ENCODE results near the gene FGGY.

FGGY gene

DNA sequence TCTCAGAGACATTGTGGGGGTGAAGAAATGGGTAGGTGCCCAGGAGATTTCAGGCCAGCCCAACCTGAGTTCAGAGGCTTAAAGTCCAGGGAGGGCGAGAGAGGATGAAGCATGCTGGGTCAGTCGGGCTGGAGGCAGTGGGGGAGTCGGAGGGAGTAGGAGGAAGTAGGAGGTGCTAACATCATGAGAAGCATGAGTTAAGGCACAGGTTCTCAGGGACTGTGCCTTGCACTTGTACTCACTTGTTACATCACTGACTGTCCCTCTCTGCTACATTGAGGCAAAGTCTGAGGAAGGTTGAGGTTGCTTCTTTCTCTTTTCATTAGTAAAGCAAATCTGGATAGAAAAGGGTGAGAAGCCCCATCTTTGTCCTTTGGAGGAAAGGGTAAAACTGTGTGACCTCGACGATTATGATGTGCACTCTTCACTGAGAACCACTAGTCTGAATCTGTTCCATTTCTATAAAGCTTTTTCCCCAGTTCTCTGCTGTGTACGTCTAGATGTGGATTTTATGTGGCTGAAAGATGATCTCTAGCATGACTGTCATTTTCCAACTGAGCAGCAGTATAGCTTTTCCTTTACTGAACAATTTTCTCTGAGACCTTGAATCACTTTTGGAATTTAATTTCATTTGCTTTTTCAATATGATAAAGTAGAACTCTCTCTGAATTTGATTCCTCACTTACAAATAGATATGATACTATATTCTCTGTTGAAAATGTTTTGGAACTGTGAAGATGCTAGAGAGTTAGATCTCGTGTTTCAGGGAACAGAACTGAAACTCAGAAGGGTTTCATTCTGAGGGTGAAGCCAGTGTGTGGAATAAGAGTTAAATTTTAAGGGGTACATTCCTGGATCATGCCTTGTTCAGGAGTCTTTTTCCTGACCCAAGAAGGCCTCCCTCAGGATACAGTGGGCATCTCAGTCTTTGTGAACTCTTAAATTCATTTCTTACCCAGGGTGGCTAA, 94.6 kb downstream of the FGGY start:
- no peak for DNase-seq

DNA sequence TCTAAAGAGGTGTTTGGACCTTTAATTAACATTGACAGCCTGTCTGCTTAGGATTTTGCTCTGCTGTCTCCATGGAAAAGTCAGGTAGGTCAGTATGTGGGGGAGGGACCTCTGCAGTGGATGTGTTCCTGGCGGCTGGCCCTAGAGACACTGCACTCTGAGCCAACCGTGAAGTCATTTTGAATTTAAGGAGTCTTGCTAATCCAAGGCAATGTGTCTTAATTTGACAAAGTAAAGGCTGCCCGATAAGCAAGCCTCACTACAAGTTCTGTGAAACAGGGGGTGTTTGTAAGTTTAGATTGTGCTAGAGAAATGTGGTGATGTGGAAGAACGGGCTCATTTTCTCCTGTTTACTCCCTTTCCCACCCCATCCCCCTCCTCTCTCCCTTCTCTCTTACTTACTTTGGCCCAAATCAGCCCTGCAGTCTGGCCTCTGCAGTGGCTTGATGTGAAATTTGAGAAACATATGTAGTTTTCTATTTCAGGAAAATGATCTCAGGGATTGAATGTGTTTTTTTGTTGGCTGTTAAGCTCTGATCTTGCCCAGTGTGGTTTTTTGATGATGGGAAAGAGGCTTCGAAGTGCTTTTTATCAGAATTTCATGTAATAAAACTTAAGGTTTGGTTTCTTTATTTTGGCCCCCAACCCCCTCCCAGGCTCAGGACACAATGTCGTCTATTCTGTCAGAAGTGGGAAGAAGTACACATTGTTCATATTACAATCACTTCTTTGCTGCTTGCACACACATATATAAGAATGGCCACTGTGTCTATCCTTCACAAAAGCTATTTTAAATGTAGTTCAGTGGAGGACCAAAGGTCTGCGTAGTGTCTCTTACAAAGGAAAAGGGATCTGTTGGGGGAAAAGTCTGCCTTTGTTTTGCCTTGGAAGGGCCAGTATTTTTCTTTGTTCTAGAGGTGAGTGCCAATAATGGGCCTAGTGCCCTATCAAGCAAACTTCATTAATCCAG, 96.6 kb downstream of the FGGY start:
- no peak for DNase-seq

DNA sequence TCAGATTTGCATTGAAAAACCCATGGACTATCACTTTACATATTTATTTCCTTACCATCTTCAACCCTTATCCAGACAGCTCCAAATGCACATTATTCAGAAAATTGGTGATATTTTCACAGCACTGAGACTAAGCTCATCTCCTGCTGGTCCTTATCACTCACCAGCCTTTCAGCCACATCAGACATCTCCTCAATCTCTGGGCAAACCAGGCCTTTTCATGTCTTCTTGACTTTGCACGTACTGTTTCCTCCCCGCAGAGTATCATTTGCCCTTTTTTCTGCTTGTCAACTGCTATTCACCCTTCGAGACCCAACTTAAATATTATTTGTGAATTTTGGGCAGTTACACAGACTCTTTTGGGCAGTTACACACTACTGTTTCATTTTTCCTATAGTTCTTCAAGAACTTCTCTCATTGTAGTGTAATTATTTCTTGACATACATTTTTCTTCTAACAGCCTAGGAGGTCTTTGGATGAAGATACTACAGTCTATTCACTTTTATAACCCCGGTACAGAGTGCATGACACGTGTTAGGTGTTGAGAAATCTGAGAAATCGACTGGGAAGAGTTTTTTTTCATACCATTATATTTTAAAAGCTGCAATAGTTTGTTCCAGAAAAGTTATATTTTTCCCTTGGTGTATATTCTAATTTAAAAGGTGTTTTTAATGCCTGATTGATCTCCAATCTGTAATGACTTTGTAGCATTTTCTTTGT, 98.0 kb downstream of the FGGY start:
- DNase-seq, result no peak

DNA sequence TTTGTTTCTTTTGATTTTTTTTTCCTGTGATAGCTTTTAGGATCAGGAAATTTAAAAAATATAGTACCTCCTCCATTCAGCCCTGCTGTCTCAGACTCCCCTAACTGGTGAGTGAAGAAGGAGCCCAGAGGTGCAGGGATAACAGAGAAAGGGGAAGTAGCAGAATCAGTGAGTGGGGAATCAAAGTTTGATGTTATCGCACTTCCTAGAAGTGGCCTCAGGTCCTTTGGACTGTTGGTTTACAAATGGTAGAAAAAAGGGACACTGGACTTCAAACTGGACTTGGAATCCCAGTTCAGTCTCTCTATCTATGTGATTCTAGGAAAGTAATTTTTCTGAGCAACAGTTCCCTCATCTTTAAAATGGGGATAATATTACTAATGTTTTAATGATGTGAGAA, 99.5 kb downstream of the FGGY start:
- no peak for DNase-seq

DNA sequence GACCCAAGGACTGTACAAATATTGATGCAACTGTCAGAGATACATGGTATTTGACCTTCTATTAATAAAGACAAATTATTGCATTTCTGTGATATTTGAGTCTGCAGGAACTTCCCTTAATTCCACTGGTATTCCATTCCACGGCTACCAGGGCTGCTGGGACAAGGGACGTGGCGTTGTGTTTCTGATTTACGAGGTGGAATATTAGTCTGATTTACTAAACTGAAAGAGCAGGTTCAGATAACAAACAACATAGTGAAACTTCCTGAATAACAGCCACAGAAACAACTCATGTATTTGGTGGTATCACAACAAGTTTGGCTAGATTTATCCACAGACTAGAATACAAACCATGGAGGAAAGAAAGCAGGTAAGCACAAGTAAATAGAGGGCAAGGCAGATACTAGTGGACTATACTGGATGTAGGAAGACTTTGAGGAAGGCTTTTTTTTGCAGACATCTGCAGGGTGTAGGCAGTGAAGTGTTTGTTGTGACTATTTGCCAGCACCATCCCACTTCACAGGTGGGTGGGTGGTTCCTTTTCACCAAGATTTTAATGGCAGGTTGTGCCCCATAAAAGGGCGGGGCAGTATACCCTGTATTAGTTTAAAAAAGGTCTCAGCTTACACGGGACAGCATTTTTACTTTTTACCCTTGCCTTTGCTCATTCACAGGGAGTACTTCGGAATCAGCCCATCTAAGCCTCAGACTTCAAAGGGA, 100.4 kb downstream of the FGGY start:
- no peak for DNase-seq

DNA sequence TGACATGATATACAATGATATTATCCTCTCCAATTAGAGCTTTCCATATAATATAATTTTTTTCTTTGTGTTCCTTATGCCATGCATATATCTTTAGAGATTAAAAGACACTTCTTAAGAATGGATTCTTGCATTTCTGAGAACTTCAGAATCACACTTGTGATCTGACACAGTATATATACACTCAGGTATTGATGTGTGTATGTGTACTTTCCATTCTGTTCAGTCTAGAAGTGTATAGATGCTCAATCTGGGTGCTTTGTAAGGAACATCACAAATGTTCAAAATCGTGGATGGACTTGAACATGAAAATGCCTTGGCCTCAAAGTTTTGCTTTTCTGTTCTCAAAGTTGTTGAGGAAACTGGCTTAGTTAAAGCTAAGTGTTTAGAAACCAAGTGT, 102.7 kb downstream of the FGGY start:
- no peak for DNase-seq

DNA sequence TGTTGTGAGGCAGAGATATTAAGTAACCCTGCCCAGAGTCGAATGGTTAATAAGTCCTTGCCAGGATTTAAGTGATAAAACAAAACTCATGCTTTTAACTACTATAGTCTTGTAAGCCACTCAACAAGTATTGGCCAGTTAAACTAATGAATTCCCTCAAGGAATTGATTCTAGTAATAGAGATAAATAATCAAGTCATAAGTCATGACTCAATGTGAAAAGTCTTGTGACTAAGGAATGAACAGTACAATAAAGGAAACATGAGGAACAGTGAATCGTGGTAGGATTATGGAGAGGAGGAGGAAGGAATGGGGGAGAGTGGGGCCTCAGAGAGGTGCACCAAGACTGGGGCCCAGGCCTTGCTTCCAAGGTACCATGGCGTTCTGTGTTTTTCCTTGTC, 104.7 kb downstream of the FGGY start:
- DNase-seq, result no peak

DNA sequence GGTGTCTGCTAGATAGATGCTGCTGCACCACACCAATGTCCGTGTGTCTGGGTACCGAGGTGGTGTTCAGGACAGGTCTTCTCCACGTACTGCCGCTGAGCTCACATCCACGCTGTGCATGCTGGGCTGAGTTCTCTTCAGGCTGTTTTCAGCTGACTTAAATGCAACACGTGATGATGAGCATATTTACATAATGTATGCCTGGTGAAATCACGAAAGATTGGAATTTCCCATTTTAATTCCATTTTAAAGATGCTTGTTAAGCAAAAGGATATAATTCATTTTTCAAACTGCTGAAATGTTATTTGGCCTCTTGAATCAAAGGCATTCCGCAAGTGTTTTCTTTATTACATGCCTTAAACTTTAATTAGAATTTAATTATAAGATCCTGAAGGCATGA, 107.9 kb downstream of the FGGY start:
- no peak for DNase-seq

DNA sequence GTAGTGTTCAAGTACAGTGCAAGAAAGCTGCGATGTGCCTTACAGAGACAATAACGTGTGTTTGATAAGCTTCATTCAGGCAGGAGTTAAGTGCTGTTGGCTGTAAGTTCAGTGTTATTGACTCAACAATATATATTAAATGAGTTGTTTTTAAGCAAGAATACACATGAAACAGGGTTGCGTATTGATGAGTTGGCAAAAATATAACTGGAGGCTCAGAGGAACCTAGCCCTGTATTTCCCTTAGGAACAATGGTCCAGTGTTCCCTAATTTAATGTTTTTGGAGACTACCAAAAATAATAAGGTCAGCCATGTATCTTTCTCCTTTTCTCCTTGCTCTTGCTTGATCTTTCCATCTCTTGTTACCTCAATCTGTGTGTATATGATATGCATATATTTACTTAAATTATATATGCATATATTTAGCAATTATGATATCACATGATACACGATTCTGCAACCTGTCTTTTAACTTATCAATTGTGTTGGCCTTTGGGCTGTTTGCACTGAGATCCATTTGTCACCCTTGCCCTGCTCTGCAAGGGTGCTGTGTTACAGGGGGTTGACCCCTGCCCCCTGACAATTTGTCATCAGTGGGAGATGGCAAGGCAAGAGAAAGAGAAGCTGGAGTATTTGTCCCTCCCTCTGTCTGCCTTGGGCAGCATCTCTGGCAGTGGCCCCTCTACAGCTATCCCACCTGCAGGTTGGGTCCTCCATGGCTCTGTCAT, 109.7 kb downstream of the FGGY start:
- DNase-seq, result no peak

DNA sequence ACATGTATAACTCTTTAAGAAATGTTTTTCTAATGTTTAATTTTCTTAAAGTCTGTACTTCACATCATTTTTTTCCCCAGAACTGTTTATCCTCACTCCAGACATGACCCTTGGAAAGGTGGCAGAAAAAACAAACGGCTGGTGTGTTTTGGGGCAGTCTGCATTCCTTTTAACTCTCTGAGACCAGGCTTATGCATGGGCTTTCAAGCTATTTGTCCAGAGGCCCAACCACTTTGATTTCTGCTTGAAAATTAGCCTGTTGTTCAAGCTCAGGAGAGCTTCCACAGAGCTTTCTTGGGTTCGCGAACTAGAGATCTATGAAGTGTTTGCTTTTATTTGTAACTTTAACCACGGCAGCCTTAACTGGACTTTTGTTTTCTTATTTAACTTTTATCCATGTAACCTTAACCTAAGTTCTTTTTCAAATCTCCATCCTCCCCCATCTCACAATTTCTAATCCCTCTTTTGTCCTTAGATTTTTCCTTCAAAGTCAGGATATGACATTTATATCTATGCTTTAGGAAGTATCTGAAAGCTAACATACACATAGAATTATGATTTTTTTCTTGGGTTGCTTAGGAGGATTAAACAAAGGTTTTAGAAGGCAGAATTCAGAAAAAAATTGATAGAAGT, 111.8 kb downstream of the FGGY start:
- DNase-seq, result no peak

DNA sequence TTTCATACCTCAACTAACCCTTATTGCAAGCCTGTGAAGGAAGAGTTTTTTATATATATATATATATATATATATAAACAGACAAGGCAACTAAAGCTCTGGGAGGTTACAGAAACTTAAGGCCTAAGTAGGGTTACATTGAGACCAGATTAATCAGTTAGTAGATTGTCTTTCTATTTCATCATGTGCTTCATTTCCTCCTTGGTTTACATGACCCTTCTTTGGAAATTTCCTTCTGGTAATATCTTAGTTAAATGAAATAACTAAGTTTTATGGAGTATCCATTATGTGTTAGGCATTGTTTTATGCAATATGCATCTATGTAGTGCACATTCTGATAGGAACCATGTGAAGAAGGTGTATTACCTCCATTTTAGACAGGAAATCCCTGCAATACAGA, 112.7 kb downstream of the FGGY start:
- no peak for DNase-seq

DNA sequence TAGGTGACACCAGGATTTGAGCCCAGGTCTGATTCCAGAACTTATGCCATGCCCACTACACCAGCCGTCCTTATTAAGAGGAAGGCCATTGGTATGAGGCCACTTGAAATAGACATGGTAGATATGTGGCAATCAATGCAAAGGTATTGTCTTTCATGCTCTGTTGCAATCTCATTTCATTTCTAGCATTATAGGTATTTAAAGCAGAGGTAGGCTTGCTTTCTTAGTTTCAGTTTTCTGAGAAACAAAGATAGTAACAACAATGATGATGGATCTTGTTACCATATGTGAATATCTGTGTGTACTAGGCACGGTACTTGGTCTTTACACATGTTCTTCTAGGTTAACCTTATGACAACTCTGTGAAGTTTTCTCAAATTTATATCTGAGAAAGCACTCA, 113.1 kb downstream of the FGGY start:
- DNase-seq, result no peak

DNA sequence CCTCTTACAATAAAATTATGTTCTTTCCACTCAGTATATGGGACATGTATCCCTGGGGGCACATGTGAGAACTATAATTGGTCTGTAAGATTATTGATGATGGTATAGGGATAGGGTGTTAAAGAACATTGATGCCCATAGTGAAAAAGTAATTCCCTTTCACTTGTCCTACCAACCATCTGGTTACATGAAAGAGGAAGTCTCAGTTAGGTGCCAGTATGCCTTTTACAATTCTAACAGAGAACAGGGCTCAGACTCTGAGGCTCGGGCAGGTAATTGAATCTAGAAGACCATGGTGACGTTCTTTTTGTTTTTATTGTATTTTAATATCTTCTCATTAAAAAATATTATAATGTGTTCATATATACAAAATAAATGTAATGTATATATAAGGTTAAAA, 113.6 kb downstream of the FGGY start:
- no peak for DNase-seq

DNA sequence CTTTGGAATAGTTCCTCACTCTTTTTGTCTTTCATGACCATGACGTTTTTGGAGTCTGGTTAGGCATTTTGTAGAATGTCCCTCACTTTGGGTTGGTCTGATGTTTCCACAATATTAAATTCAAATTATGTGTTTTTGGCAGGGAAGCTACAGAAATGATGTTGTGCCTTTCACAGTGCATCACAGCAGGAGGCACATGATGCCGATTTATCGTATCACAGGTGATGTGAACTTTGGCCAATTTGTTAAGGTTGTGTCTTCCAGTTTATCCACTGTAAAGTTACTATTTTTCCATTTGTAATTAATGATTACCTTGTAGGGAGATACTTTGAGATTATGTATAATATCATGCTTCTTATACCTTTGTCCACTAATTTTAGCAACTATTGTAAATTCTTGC, 114.3 kb downstream of the FGGY start:
- DNase-seq, result no peak

DNA sequence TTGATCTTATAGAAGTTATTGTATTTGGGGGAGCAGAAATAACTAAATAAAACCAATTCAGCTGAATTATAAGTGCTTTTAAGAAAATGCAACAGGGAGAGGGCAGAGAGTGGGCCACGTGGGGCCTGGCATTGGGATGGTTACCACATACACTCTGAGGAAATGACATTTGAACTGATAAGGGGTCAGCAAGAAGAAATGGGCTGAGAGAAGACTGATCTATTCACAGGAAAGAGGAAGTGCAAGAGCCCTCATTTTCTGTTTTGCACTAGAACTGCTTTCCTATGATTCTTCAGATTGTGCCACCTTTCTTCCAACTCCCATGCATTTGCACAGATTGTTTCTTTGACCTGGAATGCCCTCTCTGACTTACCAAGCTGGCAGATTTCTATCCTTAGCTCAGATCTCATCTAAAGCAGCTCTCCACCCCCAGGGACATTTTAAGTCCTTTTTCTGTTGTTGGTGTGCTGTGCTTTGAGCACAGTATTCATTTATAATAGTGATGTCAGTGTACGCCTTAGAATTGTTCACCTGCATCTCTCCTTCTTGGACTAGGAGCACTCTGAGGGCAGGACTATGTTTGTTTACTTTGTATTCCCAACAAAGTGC, 115.9 kb downstream of the FGGY start:
- peak; percentile 34 for DNase-seq

DNA sequence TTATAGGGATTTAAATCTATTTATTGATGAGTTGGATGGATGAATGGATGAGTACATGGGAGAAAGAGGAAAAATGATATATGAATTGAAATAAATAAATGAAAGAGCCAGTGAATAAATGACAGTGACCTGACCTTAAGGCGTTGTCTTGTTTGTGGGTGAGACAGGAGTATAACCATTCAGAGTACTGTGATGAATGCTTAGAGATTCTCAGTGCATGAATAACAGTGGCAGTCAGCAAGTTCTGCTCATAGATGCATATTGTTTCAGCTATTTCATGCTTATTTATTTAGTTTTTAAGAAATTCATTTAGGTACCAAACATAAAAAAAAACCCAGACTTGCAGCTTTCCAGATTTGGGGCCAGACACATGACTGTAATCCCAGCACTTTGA, 116.4 kb downstream of the FGGY start:
- no peak for DNase-seq

DNA sequence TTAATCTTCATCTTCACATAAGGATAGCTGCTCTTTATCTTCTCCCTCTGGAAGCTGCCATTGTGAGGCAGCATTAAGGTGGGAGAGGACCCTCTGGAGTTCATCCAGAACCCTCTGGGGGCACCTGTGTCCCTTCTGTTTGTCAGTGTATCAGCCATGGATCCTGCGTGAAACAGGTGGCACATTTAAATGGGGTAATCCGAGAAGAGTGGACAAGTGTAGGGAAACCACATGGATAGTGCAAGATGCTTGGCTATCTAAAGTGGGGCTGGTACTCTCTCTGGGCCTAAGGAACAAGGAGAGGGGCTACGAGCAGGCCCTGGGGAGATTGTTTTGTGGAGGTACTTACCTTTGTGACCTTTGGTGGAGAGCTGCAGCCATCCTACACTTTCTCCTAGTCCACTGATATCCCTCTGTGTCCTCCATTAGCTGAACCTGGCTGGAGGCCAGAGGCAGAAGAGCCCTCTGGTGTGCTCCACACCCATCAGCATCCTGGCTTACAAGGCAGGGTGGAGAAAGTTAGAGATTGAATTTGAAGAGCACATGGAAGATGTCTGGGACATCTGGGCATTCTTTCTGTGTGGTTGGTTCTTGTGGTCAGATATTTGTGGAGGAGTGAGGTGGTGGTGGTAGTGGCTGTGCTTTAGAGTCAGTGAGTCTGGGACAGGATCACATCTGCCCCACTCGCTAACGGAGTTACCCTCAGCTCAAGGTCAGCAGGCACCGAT, 117.7 kb downstream of the FGGY start:
- DNase-seq, result no peak

DNA sequence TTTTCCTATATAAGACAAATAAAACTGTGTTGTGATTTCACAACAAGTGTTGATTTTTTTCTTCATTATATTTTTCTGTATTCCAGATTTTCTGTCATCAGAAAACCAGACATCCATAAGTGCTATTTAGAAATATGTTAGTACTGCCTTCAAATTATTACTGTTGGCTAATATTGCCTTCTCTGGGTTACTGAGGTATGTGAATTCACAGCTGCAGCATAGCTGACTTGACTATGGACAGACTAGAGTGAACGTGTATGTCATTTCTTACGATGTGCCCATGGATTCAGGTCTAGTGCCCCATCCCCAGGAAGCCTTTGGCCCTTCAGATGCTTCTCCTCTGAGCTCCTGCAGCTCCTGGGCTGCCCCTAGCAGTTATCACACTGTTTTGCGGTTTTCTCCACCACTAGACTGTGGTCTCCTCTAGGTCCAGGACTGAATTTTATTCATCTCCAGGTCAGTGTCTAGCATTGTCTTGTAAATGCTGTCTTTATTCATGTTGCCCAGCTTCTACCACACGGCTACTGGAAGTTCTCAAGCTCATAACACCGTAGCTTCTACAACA, 118.5 kb downstream of the FGGY start:
- DNase-seq, result no peak

DNA sequence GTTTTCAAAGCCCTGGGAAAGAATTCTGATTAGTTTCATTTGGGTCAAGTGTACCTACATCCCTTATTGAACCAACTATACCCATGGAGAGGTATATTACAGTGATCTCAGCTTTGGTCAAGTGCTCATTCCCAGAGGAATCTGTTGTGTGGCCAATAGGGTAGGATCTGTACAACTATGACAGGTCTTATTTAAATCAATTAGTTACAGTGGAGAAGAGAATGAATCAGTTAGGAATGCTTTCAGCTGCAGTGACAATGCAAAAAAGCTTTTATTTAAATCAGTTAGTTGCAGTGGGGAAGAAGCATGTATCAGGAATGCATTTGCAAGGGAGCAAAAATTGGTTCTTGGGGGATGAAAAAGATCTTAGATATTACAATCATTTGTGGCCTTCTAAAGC, 119.0 kb downstream of the FGGY start:
- DNase-seq, result no peak

DNA sequence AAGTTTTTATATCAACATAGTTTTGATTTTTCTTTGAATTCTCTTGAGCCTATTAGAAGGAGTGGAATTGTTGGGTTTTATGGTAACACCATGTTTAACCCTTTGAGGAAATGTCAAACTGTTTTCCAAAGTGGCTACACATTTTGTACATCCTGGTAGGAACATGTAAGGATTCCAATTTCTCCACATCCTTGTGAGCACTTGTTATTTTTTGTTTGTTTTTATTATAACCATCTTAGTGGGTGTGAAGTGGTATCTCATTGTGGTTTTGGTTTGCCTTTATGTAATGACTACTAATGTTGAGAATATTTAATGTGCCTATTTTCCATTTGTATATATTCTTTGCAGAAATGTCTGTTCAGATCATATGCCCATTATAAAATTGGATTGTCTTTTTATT, 120.5 kb downstream of the FGGY start:
- no peak for DNase-seq
